Mammary epithelial cell (primary cell): ENCODE data around the gene ROBO4.

Source experiments
- EZH2 ChIP-seq: IDR thresholded peaks from 2 replicates; pipeline ENCODE4 v1.6.1; 2012; ENCODE audit warnings: low read length, inconsistent platforms, borderline replicate concordance
- TF ChIP-seq, protein P1 (sequence below), 2 donors: IDR thresholded peaks in 1 of 2; conservative IDR thresholded peaks in 1 of 2; 2 replicates each; pipeline ENCODE4 v1.5.1; 2011 to 2012; ENCODE audit warnings: inconsistent platforms in 2 of 2, low read length in 2 of 2, mild to moderate bottlenecking in 2 of 2, control low read depth in 1 of 2, low read depth in 1 of 2; ENCODE audit not compliant: insufficient read depth in 1 of 2; ENCODE audit errors: extremely low read depth in 1 of 2

- TF ChIP-seq, protein P1, sequence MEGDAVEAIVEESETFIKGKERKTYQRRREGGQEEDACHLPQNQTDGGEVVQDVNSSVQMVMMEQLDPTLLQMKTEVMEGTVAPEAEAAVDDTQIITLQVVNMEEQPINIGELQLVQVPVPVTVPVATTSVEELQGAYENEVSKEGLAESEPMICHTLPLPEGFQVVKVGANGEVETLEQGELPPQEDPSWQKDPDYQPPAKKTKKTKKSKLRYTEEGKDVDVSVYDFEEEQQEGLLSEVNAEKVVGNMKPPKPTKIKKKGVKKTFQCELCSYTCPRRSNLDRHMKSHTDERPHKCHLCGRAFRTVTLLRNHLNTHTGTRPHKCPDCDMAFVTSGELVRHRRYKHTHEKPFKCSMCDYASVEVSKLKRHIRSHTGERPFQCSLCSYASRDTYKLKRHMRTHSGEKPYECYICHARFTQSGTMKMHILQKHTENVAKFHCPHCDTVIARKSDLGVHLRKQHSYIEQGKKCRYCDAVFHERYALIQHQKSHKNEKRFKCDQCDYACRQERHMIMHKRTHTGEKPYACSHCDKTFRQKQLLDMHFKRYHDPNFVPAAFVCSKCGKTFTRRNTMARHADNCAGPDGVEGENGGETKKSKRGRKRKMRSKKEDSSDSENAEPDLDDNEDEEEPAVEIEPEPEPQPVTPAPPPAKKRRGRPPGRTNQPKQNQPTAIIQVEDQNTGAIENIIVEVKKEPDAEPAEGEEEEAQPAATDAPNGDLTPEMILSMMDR (conservative IDR thresholded peaks at IDR 0.05 in 1 of 2, IDR thresholded peaks at IDR 0.05 in 1 of 2; ENCODE audit: extremely low read depth in 1 of 2, insufficient read depth in 1 of 2, low read depth in 1 of 2, low read length in 2 of 2), result no peak
- no peak for TF ChIP-seq EZH2
Observed at GRCh38 chr11:124938970-124939369, 41.3 kb upstream of the ROBO4 start.
